GM13976 (cell line): ENCODE data around the gene NAPEPLD.

Experiments used
- DNase-seq: peaks from one replicate; pipeline ENCODE4 v3.0.0; 2012; ENCODE audit warnings: low spot score
- in situ Hi-C: fragments of 300-500 bp; cut with MboI; formaldehyde crosslinking; loops from one replicate; pipeline ENCODE4 v1.12.0; 2022; ENCODE audit warnings: low sequenced_read_pairs, mixed read lengths, inconsistent platforms; ENCODE audit not compliant: unreplicated experiment
- TF ChIP-seq, protein P1 (sequence below): IDR thresholded peaks from 2 replicates; pipeline ENCODE4 v1.5.1; 2012; ENCODE audit warnings: borderline replicate concordance, mild to moderate bottlenecking; ENCODE audit not compliant: insufficient read depth; ENCODE audit errors: extremely low read depth, missing control alignments, control extremely low read depth

The NAPEPLD gene

DNA sequence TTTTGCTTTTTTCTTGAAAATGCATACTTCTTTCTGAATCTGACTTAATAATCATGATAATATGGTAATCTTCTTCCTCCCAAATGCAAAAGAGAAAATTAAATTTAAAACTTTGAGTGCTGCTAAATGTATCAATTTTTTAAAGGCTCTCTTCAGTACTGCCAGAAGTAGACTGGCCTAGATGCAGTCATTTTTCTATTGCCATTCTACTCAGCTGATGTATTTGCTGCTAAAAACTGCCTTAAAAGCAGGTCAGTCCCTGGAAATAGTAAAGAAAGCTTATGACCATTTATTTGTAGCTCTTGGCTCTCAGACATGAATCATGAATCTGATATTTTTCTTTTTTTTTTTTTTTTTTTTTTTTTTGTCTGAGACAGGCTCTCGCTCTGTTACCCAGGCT is 28.5 kb downstream of the NAPEPLD start:
- in situ Hi-C loops: no loop called here

DNA sequence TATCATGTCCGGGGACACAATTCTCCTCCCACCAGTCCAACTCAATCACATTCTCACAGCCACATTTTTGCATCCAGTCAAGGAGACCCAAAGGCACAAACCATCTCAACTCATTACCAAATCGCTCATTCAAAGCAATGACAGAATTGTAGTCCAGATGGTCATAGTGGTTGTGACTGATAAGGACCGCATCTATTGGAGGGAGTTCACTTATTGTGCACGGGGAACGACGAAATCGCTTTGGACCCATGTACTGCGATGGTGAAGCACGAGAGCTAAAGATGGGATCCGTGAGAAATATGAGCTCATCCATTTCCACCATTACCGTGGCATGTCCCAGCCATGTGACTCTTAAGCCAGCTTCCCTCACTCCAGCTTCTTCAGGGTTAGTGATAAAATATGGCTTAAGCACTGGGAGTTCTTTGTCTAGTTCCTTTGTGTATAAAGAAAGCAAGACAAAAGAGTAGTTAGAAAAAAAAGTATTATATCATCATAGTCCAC is 29.1 kb downstream of the NAPEPLD start:
- DNase-seq: no peak
- TF ChIP-seq, protein P1, sequence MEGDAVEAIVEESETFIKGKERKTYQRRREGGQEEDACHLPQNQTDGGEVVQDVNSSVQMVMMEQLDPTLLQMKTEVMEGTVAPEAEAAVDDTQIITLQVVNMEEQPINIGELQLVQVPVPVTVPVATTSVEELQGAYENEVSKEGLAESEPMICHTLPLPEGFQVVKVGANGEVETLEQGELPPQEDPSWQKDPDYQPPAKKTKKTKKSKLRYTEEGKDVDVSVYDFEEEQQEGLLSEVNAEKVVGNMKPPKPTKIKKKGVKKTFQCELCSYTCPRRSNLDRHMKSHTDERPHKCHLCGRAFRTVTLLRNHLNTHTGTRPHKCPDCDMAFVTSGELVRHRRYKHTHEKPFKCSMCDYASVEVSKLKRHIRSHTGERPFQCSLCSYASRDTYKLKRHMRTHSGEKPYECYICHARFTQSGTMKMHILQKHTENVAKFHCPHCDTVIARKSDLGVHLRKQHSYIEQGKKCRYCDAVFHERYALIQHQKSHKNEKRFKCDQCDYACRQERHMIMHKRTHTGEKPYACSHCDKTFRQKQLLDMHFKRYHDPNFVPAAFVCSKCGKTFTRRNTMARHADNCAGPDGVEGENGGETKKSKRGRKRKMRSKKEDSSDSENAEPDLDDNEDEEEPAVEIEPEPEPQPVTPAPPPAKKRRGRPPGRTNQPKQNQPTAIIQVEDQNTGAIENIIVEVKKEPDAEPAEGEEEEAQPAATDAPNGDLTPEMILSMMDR: no peak
- in situ Hi-C loops: no loop called here

More for the DNA sequence above, 28.5 kb downstream of the NAPEPLD start:
- TF ChIP-seq, protein P1: no peak
- DNase-seq: no peak

DNA sequence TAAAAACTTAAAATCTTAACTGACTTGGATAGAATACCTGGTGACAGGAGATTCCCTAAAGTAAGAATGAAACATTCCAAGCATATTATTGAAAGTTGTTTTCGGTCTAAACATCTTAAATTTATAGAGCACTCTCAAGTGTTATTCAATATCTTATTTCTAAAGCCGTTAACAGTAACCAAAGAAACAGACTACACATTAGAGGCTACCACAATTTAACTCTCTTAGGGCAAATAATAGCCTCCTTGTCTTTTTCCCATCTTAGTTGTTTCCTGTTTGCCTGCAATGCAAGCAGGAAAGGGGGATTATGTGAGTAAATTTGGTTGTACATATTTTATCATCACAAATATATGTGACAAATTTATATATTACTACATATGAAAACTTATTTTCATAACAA is 31.4 kb downstream of the NAPEPLD start:
- in situ Hi-C loops: no loop called here
- TF ChIP-seq, protein P1: no peak
- no peak for DNase-seq

DNA sequence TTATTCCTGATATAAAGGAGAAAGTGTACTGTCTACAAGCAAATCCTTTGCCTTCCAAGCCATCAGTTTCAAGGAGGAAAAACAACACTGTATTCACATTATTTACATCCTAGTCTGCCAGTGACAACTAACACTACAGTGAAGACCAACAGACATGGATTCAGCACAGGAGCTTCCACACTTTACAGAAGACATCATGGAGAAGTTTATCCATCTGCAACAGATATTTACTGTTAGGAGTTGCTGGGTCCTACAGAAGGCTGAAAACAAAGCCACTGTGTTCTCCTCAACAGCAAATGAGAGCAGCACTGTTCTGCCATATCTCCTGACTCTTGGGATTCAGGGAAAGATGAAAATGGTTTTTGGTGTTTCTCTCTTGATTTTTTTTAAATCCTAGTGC is 31.9 kb downstream of the NAPEPLD start:
- in situ Hi-C loops: no loop called here
- DNase-seq: no peak
- TF ChIP-seq, protein P1: no peak

DNA sequence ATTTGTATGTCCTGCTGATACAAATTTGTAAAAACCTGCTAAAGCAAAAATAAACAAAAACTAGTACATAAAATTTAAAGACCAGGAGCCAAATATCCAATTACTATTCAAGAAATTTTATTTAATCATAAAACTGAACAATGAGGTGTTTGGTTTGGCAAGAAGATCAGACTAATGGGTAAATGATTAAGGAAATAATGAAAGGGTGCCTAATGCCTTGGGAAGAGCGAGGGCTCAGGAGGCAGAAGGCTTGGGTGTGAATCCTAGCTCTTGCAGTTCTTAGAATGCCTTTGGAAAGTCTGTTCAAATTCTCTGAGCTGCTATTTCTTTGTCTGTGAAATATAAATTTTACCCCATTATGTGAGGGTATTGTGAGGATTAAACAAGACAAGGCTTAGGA is 32.4 kb downstream of the NAPEPLD start:
- TF ChIP-seq, protein P1: no peak
- DNase-seq: no peak
- in situ Hi-C loops: no loop called here

DNA sequence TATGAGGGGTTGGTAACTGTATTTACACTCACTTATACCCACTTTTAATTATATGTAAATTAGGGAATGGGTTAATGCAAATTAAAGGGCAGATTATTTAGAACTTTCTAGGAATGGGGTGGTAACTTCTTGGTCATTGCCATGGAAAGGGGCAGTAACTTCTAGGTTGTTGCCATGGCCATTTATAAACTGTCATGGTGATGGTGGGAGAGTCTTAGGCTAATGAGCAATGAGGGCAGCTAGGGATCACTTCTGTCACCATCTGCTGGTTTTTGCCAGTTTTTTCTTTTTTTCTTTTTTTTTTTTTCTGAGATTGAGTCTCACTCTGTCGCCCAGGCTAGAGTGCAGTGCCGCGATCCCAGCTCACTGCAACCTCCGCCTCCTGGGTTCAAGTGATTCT is 33.1 kb downstream of the NAPEPLD start:
- TF ChIP-seq, protein P1: no peak
- in situ Hi-C loops: no loop called here
- DNase-seq: no peak
